H1 (cell line): ENCODE results near the gene FITM1. TPM values are rescaled to one million over a fixed set of nuclear protein-coding genes. Genes with fewer than 3 reads are reported as not detected.

ENCODE experiments used
- CTCF ChIA-PET: fragments of 300-600 bp; sonication (Branson Sonifier 250); formaldehyde crosslinking; loops from one replicate; lab custom pipeline; 2021; ENCODE audit not compliant: partially characterized antibody; lab: Charles Lee
- POLR2A ChIA-PET: fragments of 300-600 bp; sonication (Branson Sonifier 250); formaldehyde crosslinking; loops from one replicate; lab custom pipeline; 2021; ENCODE audit warnings: inconsistent platforms; ENCODE audit not compliant: partially characterized antibody; lab: Charles Lee
- DNase-seq, 2 experiments: peaks; one replicate each; pipeline versions ENCODE4 v3.0.0 to v3.0.0-alpha.2; 2010 to 2022; ENCODE audit warnings: low spot score in 2 of 2, low read depth in 1 of 2, mixed read lengths in 1 of 2
- FAIRE-seq: peaks from 2 replicates; lab custom pipeline; 2011; peaks lifted over from hg19 to GRCh38; lab: Jason Lieb, UNC
- H2AFZ ChIP-seq: 2 replicates; pipeline ENCODE4 v1.8.1; 2012; ENCODE audit warnings: low read length, inconsistent platforms
- H2AK5ac ChIP-seq: 2 replicates; pipeline ENCODE4 v1.6.1; 2013; ENCODE audit warnings: low read depth, low read length
- H2BK120ac ChIP-seq: replicated peaks from 2 replicates; pipeline ENCODE3; 2013; ENCODE audit warnings: low read depth, low read length, inconsistent platforms
- H2BK12ac ChIP-seq: 2 replicates; pipeline ENCODE4 v1.6.1; 2013; ENCODE audit warnings: low read depth, low read length
- H2BK15ac ChIP-seq: 2 replicates; pipeline ENCODE4 v1.6.1; 2013; ENCODE audit warnings: low read length
- H2BK20ac ChIP-seq: 2 replicates; pipeline ENCODE4 v1.6.1; 2013; ENCODE audit warnings: low read length
- H2BK5ac ChIP-seq: 2 replicates; pipeline ENCODE4 v1.6.1; 2013; ENCODE audit warnings: low read depth, low read length
- H3K14ac ChIP-seq: 2 replicates; pipeline ENCODE4 v1.6.1; 2013; ENCODE audit warnings: inconsistent platforms; ENCODE audit not compliant: insufficient read length
- H3K18ac ChIP-seq: 2 replicates; pipeline ENCODE4 v1.6.1; 2013; ENCODE audit warnings: low read length; ENCODE audit errors: extremely low read depth
- H3K23ac ChIP-seq: 2 replicates; pipeline ENCODE4 v1.6.1; 2013; ENCODE audit warnings: inconsistent platforms; ENCODE audit not compliant: insufficient read length
- H3K23me2 ChIP-seq: 2 replicates; pipeline ENCODE4 v1.6.1; 2013; ENCODE audit warnings: low read depth, low read length
- H3K27ac ChIP-seq: 2 replicates; pipeline ENCODE4 v1.6.1; 2011; ENCODE audit warnings: low read depth, low read length, inconsistent platforms
- H3K27me3 ChIP-seq, 4 experiments: replicated peaks in 1 of 4; 1 replicate in 1 of 4; 2 replicates in 3 of 4; pipeline versions ENCODE4 v1.6.1 to v1.8.1; 2011 to 2013; ENCODE audit warnings: low read length in 3 of 4, mild to moderate bottlenecking in 3 of 4, inconsistent platforms in 2 of 4, mixed read lengths in 2 of 4, moderate library complexity in 1 of 4; ENCODE audit not compliant: control insufficient read depth in 3 of 4, insufficient read depth in 3 of 4; ENCODE audit errors: extremely low read depth in 1 of 4
- H3K36me3 ChIP-seq, 4 experiments: 2 replicates each; pipeline versions ENCODE4 v1.6.1 to v1.8.1; 2011 to 2013; ENCODE audit warnings: mild to moderate bottlenecking in 4 of 4, low read length in 3 of 4, moderate library complexity in 2 of 4, control low read depth in 1 of 4, inconsistent platforms in 1 of 4; ENCODE audit not compliant: insufficient read depth in 4 of 4, control insufficient read depth in 2 of 4
- H3K4ac ChIP-seq: replicated peaks from 2 replicates; pipeline ENCODE3; 2013; ENCODE audit warnings: low read length, low read depth, mixed read lengths, inconsistent platforms; ENCODE audit not compliant: insufficient read length
- H3K4me1 ChIP-seq, 4 experiments: replicated peaks in 1 of 4; 1 replicate in 1 of 4; 2 replicates in 3 of 4; pipeline versions ENCODE4 v1.6.1 to v1.8.1; 2011 to 2013; ENCODE audit warnings: low read length in 3 of 4, inconsistent platforms in 2 of 4, mixed read lengths in 1 of 4; ENCODE audit not compliant: insufficient read depth in 4 of 4, control insufficient read depth in 3 of 4
- H3K4me2 ChIP-seq, 2 experiments: 2 replicates each; pipeline versions ENCODE4 v1.6.1 to v1.8.1; 2011 to 2013; ENCODE audit warnings: low read depth in 2 of 2, low read length in 2 of 2, control low read depth in 1 of 2, inconsistent platforms in 1 of 2, mild to moderate bottlenecking in 1 of 2; ENCODE audit not compliant: insufficient read depth in 1 of 2
- H3K4me3 ChIP-seq, 4 experiments: fragments of 200-600, 300-600 bp in 1 of 4; sonication (generic), shearing (Covaris generic), sonication (Bioruptor Twin) in 1 of 4; 2 replicates each; pipeline versions ENCODE4 v1.5.1 to v1.8.1; 2011 to 2016; ENCODE audit warnings: low read length in 4 of 4, low read depth in 3 of 4, control low read depth in 2 of 4, inconsistent platforms in 2 of 4, mild to moderate bottlenecking in 2 of 4, mixed read lengths in 1 of 4, moderate library complexity in 1 of 4; ENCODE audit not compliant: insufficient read depth in 2 of 4; ENCODE audit errors: extremely low read depth in 1 of 4
- H3K56ac ChIP-seq: replicated peaks from 2 replicates; pipeline ENCODE3; 2013; ENCODE audit warnings: low read depth, mild to moderate bottlenecking, mixed read lengths, low read length, inconsistent platforms; ENCODE audit not compliant: insufficient read length
- H3K79me1 ChIP-seq: 2 replicates; pipeline ENCODE4 v1.6.1; 2013; ENCODE audit warnings: low read depth, low read length, control low read depth
- H3K79me2 ChIP-seq, 2 experiments: 2 replicates each; pipeline versions ENCODE4 v1.6.1 to v1.8.1; 2012 to 2013; ENCODE audit warnings: low read length in 2 of 2, mild to moderate bottlenecking in 2 of 2, inconsistent platforms in 1 of 2; ENCODE audit not compliant: insufficient read depth in 2 of 2, control insufficient read depth in 1 of 2
- H3K9ac ChIP-seq, 4 experiments: replicated peaks in 1 of 4; 1 replicate in 1 of 4; 2 replicates in 3 of 4; pipeline versions ENCODE4 v1.6.1 to v1.8.1; 2011 to 2013; ENCODE audit warnings: low read depth in 3 of 4, low read length in 3 of 4, control low read depth in 2 of 4, mild to moderate bottlenecking in 2 of 4, moderate library complexity in 2 of 4, inconsistent platforms in 1 of 4; ENCODE audit errors: extremely low read depth in 1 of 4
- H3K9me3 ChIP-seq, 2 experiments: 2 replicates each; pipeline versions ENCODE4 v1.6.1 to v1.8.1; 2012 to 2013; ENCODE audit warnings: mild to moderate bottlenecking in 2 of 2, moderate library complexity in 2 of 2, control low read depth in 1 of 2, inconsistent platforms in 1 of 2, low read depth in 1 of 2, low read length in 1 of 2, mixed read lengths in 1 of 2; ENCODE audit not compliant: insufficient read depth in 2 of 2
- H4K20me1 ChIP-seq, 2 experiments: replicated peaks in 1 of 2; 2 replicates each; pipeline versions ENCODE3 to v1.8.1; 2011 to 2013; ENCODE audit warnings: inconsistent platforms in 2 of 2, low read length in 2 of 2, mild to moderate bottlenecking in 1 of 2; ENCODE audit not compliant: insufficient read depth in 2 of 2, control insufficient read depth in 1 of 2
- H4K5ac ChIP-seq: 2 replicates; pipeline ENCODE4 v1.6.1; 2013; ENCODE audit warnings: low read length, low read depth, mixed read lengths, inconsistent platforms; ENCODE audit not compliant: insufficient read length
- H4K8ac ChIP-seq: 2 replicates; pipeline ENCODE4 v1.8.0; 2013; ENCODE audit warnings: mild to moderate bottlenecking, moderate library complexity, low read length, inconsistent platforms; ENCODE audit not compliant: insufficient read depth; ENCODE audit errors: extremely low read depth
- H4K91ac ChIP-seq: replicated peaks from 2 replicates; pipeline ENCODE3; 2013; ENCODE audit warnings: low read length, mixed read lengths, inconsistent platforms; ENCODE audit not compliant: insufficient read length
- CHD1 ChIP-seq: IDR thresholded peaks from 2 replicates; pipeline ENCODE4 v1.6.1; 2012; ENCODE audit warnings: low read depth, low read length, improper control_type of control experiment
- CTBP2 ChIP-seq: IDR thresholded peaks from 2 replicates; pipeline ENCODE4 v1.7.0; 2011; ENCODE audit warnings: borderline replicate concordance, mild to moderate bottlenecking, moderate library complexity, mixed read lengths, low read length; ENCODE audit not compliant: insufficient read depth, insufficient read length
- FOSL1 ChIP-seq: IDR thresholded peaks from 2 replicates; pipeline ENCODE4 v1.6.1; 2011; ENCODE audit warnings: mild to moderate bottlenecking, low read depth, low read length, moderate library complexity; ENCODE audit not compliant: insufficient read depth
- GTF2F1 ChIP-seq: IDR thresholded peaks from 2 replicates; pipeline ENCODE4 v1.6.1; 2012; ENCODE audit warnings: low read depth, low read length, improper control_type of control experiment, borderline replicate concordance
- JUND ChIP-seq: IDR thresholded peaks from 2 replicates; pipeline ENCODE4 v1.6.1; 2011; ENCODE audit warnings: mild to moderate bottlenecking, improper control_type of control experiment, low read length
- KDM5A ChIP-seq: fragments of 200-600 bp; IDR thresholded peaks from 2 replicates; pipeline ENCODE4 v1.7.1; 2012; ENCODE audit warnings: mild to moderate bottlenecking, low read length, inconsistent platforms, mixed read lengths
- NRF1 ChIP-seq: IDR thresholded peaks from 2 replicates; pipeline ENCODE4 v1.6.1; 2011; ENCODE audit warnings: mild to moderate bottlenecking, low read depth, low read length, improper control_type of control experiment
- POLR2AphosphoS5 ChIP-seq: IDR thresholded peaks from 2 replicates; pipeline ENCODE4 v1.6.1; 2011; ENCODE audit warnings: low read depth, low read length
- POU5F1 ChIP-seq: IDR thresholded peaks from 2 replicates; pipeline ENCODE4 v1.6.1; 2011; ENCODE audit warnings: low read depth, mild to moderate bottlenecking, low read length, moderate library complexity
- SAP30 ChIP-seq: fragments of 300-600 bp; sonication (generic); IDR thresholded peaks from 2 replicates; pipeline ENCODE4 v1.7.1; 2012; ENCODE audit warnings: low read length, moderate library complexity, mild to moderate bottlenecking, inconsistent platforms; ENCODE audit not compliant: insufficient read depth, insufficient replicate concordance
- SP2 ChIP-seq: IDR thresholded peaks from 2 replicates; pipeline ENCODE4 v1.6.1; 2012; ENCODE audit warnings: mild to moderate bottlenecking, low read length, inconsistent platforms
- TAF1 ChIP-seq: IDR thresholded peaks from 2 replicates; pipeline ENCODE4 v1.6.1; 2011; ENCODE audit warnings: mild to moderate bottlenecking, low read depth, low read length
- USF2 ChIP-seq: IDR thresholded peaks from 2 replicates; pipeline ENCODE4 v1.6.1; 2011; ENCODE audit warnings: low read length, improper control_type of control experiment
- WGBS, 2 experiments: shearing (Covaris generic) in 1 of 2; methylation state at CpG; one replicate each; pipeline versions ENCODE4 v1.1.6 to v1.1.7; 2013 to 2015; ENCODE audit warnings: low lambda C conversion rate in 2 of 2, mixed read lengths in 2 of 2, inconsistent platforms in 1 of 2, low coverage in 1 of 2, missing lambda C conversion rate in 1 of 2; ENCODE audit not compliant: insufficient replicate concordance in 2 of 2, insufficient coverage in 1 of 2, insufficient read length in 1 of 2; ENCODE audit errors: extremely low coverage in 1 of 2, missing lambda C conversion rate in 1 of 2; 5-methylcytosine and 5-hydroxymethylcytosine counted together
- polyA plus RNA-seq, 7 experiments: library from polyadenylated mRNA; depleted of rRNA in 3 of 7; stranded (reverse) in 5 of 7; unstranded in 2 of 7; fragments of >200 nt in 5 of 7; fragments of 200-250 nt in 2 of 7; gene quantifications; 1 replicate in 5 of 7; 2 replicates in 1 of 7; 4 replicates in 1 of 7; pipeline versions ENCODE4 v1.2.1 to v1.2.3, GENCODE V29; 2011 to 2013; ENCODE audit warnings: missing spikeins in 2 of 7, mixed read lengths in 2 of 7
- total RNA-seq: library from RNA; stranded (reverse); fragmentation: NEBNext Ultra II Directional; extraction: Animal tissue kit (Norgen Biotek cat#: 25700); gene quantifications from 2 replicates; pipeline ENCODE4 v1.2.1, GENCODE V29; 2021

Gene FITM1
- total and polyA plus RNA-seq, 2 of the 8 experiments (the other 6 are each of a cell fraction or from before 2014, with no cell fraction given) = 0.53 to 0.76 TPM

- H3K27ac ChIP-seq = no peak overlapping the region
- no peak overlapping the region for H3K23ac ChIP-seq
- no peak for TF ChIP-seq SP2
- TF ChIP-seq GTF2F1 = no peak
- no peak for TF ChIP-seq NRF1
- no peak for TF ChIP-seq POLR2AphosphoS5
- no peak for TF ChIP-seq KDM5A
- TF ChIP-seq FOSL1 = no peak
- TF ChIP-seq SAP30 = no peak
- TF ChIP-seq TAF1 = no peak
- TF ChIP-seq CTBP2 = no peak
- TF ChIP-seq USF2 = no peak
- TF ChIP-seq POU5F1 = no peak
- TF ChIP-seq JUND = no peak
- no peak for TF ChIP-seq CHD1
Measured at GRCh38 chr14:24144451-24144850, 14.0 kb downstream of the FITM1 start.

More at GRCh38 chr14:24144451-24144850, 14.0 kb downstream of the FITM1 start:
- ChIA-PET CTCF (interaction anchor here (1.1 to 1.5 kb wide), 3 partner anchors 17 to 36 kb away, joined by 3 to 8 read pairs (median 3); partner anchors contain the start of genes DCAF11, IRF9 and NRL), POLR2A (interaction anchor here (0.7 to 4.9 kb wide), 4 partner anchors 30 to 49 kb away, joined by 3 to 26 read pairs (median 4); partner anchors contain the start of genes DCAF11 and IPO4)
- H3K79me2 ChIP-seq = peaks cover 0 to 31% of the 10 kb centered on the region in 2 experiments; a peak in 3 of 4 replicates
- H4K91ac ChIP-seq = no peak overlapping the region
- no peak overlapping the region for H3K4ac ChIP-seq
- peaks cover 13% of the 10 kb centered on the region for H3K23me2 ChIP-seq
- H2BK5ac ChIP-seq = no peak overlapping the region
- peaks cover 2 to 10% (median 8%) of the 10 kb centered on the region in 4 experiments; a peak in 6 of 7 replicates for H3K4me1 ChIP-seq
- no peak overlapping the region for H2BK20ac ChIP-seq
- H3K4me2 ChIP-seq = no peak overlapping the region
- no peak overlapping the region for H3K9ac ChIP-seq
- H2BK12ac ChIP-seq = no peak overlapping the region
- 93% methylated on average over 1 of the region's 1 CpG; no CpG with 5 or more reads in 1 of the 2 experiments for WGBS, 2 experiments
- H3K79me1 ChIP-seq = peaks cover 7% of the 10 kb centered on the region; the same call in 1 of the 2 replicates
- no peak overlapping the region for H4K5ac ChIP-seq
- DNase-seq (no peak), FAIRE-seq (no peak)
- no peak overlapping the region for H3K4me3 ChIP-seq
- H3K18ac ChIP-seq = no peak overlapping the region
- no peak overlapping the region for H3K56ac ChIP-seq
- no peak overlapping the region for H2BK120ac ChIP-seq
- H2BK15ac ChIP-seq = no peak overlapping the region
- no peaks in the 10 kb centered on the region for H3K9me3 ChIP-seq
- no peak overlapping the region for H2AFZ ChIP-seq
- no peak overlapping the region for H2AK5ac ChIP-seq
- H3K36me3 ChIP-seq = peaks cover 2 to 14% (median 5%) of the 10 kb centered on the region in 4 experiments; a peak in 5 of 8 replicates
- H4K8ac ChIP-seq = no peak overlapping the region
- no peak overlapping the region for H3K14ac ChIP-seq
- no peaks in the 10 kb centered on the region for H3K27me3 ChIP-seq
- H4K20me1 ChIP-seq = peaks cover 0 to 7% of the 10 kb centered on the region in 2 experiments
